Measurements from ENCODE around the gene NAIF1. TPM values are rescaled to one million over a fixed set of nuclear protein-coding genes. Genes with fewer than 3 reads are reported as not detected.

Gene NAIF1
- polyA plus RNA-seq, 2 of the 4 experiments (the other 2 are of a cell fraction): 6.0 to 7.5 TPM

DNA sequence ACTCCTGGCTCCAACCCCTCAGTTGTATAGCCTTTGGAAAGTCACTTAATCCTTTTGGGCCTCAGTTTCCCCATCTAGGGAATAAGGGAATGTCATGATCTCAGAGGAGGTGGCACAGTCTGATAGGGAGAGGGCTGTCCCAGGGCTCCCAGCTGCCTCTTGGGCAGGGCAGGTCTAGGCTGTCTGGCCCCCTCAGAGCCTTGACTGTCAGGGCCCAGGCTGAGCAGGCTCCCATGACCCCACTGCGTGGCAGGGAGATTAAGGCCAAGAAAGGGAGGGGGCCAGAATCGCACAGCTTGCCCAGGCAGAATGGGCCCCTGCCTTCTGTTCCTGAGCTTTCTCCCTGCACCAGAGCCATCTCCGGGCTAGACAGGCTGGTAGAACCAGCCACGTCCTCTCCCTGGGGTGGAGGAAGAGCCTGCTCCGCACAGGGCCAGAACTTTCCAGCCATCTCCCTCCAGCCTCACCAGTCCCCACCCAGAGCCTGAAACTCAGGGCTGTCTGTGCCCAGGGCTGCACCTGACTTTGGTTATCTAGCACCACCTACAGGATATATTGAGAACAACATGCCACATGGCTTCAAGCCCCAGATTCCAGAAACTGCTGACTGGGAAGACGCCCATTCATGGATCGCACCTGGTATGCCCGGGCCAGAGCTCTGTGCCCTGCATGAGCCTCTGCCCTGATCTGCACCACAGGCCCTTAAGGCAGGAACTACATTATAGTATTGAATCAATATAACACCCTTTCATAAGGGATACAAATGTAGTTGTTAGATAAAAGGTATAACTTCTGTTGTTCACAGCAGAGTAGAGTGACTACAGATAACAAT is 32.1 kb downstream of the NAIF1 start:
- POLR2A ChIA-PET: interaction anchor here (0.9 to 1.0 kb wide), 2 partner anchors 54 to 92 kb away, joined by 3 read pairs; partner anchors contain the start of gene EEIG1
- peak; percentile 97 to 98 for ATAC-seq

GRCh38 chr9:128033609-128034008 is 33.5 kb downstream of the NAIF1 start:
- Histone ChIP-seq H3K9me3 (no peaks in the 10 kb centered on the region), H3K4me1 (peaks cover 5% of the 10 kb centered on the region; the same call in 1 of the 3 replicates), H3K4me3 (no peak overlapping the region), H3K27ac (peak overlapping the region in 1 of 2 experiments; percentile 57; a peak in 3 of 6 replicates), H3K4me2 (0 out of 3 replicates have a peak overlapping the region, but pooled peaks have one; percentile 22)
- ChIA-PET POLR2A (no interaction called here), CTCF (interaction anchor here (0.6 to 29.7 kb wide), 17 partner anchors 8 to 431 kb away, joined by 3 to 827 read pairs (median 11); partner anchors contain the start of genes DPM2, EEIG1 and PIP5KL1)
- 74% methylated on average over 4 of the region's 4 CpGs for WGBS (ENCODE audit: missing lambda C conversion rate)
- no peak for FAIRE-seq
- ATAC-seq: no peak
- DNase-seq (ENCODE audit: low read depth in 1 of 2, low spot score in 1 of 2): no peak
- TF ChIP-seq MAZ (IDR thresholded peaks at IDR 0.05; ENCODE audit: borderline replicate concordance, low read depth, low read length) (no peak), EHF (CRISPR knock-in tag; IDR thresholded peaks at IDR 0.05) (no peak), FOSB (CRISPR knock-in tag; IDR thresholded peaks at IDR 0.05) (no peak), BHLHE40 (IDR thresholded peaks at IDR 0.05; ENCODE audit: low read depth, low read length) (no peak), CHD4 (IDR thresholded peaks at IDR 0.05; ENCODE audit: borderline replicate concordance) (no peak), ZFP36 (IDR thresholded peaks at IDR 0.05; ENCODE audit: borderline replicate concordance, partially characterized antibody) (no peak), FOSL2 (IDR thresholded peaks at IDR 0.05) (no peak), FOSL2 (CRISPR knock-in tag; IDR thresholded peaks at IDR 0.05) (no peak), MYC (IDR thresholded peaks at IDR 0.05; ENCODE audit: borderline replicate concordance, low read length) (no peak)
- TF ChIP-seq, protein P1, sequence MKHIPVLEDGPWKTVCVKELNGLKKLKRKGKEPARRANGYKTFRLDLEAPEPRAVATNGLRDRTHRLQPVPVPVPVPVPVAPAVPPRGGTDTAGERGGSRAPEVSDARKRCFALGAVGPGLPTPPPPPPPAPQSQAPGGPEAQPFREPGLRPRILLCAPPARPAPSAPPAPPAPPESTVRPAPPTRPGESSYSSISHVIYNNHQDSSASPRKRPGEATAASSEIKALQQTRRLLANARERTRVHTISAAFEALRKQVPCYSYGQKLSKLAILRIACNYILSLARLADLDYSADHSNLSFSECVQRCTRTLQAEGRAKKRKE (CRISPR knock-in tag; IDR thresholded peaks at IDR 0.05; ENCODE audit: low read depth): no peak
- TF ChIP-seq, protein P2, sequence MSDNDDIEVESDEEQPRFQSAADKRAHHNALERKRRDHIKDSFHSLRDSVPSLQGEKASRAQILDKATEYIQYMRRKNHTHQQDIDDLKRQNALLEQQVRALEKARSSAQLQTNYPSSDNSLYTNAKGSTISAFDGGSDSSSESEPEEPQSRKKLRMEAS (IDR thresholded peaks at IDR 0.05): no peak

More for the DNA sequence above, 32.1 kb downstream of the NAIF1 start:
- Histone ChIP-seq H3K4me2 (no peak overlapping the region), H3K4me3 (no peak overlapping the region), H3K9me3 (no peaks in the 10 kb centered on the region), H3K4me1 (peaks cover 5% of the 10 kb centered on the region; the same call in 1 of the 3 replicates), H3K27ac (peak overlapping the region; percentile 61 to 87)
- peak; percentile 89 to 91 for DNase-seq (ENCODE audit: low read depth in 1 of 2, low spot score in 1 of 2)
- no peak for FAIRE-seq
- WGBS (ENCODE audit: missing lambda C conversion rate): 32% methylated on average over 8 of the region's 8 CpGs
- CTCF ChIA-PET: interaction anchor here (0.6 to 29.7 kb wide), 44 partner anchors 13 to 1169 kb away, joined by 3 to 827 read pairs (median 6); partner anchors contain the start of genes DPM2, EEIG1, NAIF1 and PIP5KL1
- TF ChIP-seq MYC (IDR thresholded peaks at IDR 0.05; ENCODE audit: borderline replicate concordance, low read length) (peak; percentile 93; the same call in 1 of the 2 replicates), RAD21 (conservative IDR thresholded peaks at IDR 0.05 in 1 of 2, IDR thresholded peaks at IDR 0.05 in 1 of 2) (peak; percentile 97 to 99), MAFK (IDR thresholded peaks at IDR 0.05; ENCODE audit: partially characterized antibody) (peak; percentile 99), PHF8 (IDR thresholded peaks at IDR 0.05; ENCODE audit: borderline replicate concordance, low read depth) (no peak), GATA3 (IDR thresholded peaks at IDR 0.05; ENCODE audit: borderline replicate concordance) (no peak), SMC3 (IDR thresholded peaks at IDR 0.05) (peak; percentile 93)
- TF ChIP-seq, protein P2 (IDR thresholded peaks at IDR 0.05): peak; percentile 94
- TF ChIP-seq, protein P3, sequence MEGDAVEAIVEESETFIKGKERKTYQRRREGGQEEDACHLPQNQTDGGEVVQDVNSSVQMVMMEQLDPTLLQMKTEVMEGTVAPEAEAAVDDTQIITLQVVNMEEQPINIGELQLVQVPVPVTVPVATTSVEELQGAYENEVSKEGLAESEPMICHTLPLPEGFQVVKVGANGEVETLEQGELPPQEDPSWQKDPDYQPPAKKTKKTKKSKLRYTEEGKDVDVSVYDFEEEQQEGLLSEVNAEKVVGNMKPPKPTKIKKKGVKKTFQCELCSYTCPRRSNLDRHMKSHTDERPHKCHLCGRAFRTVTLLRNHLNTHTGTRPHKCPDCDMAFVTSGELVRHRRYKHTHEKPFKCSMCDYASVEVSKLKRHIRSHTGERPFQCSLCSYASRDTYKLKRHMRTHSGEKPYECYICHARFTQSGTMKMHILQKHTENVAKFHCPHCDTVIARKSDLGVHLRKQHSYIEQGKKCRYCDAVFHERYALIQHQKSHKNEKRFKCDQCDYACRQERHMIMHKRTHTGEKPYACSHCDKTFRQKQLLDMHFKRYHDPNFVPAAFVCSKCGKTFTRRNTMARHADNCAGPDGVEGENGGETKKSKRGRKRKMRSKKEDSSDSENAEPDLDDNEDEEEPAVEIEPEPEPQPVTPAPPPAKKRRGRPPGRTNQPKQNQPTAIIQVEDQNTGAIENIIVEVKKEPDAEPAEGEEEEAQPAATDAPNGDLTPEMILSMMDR (IDR thresholded peaks at IDR 0.05): peak; percentile 87

- no peak for ATAC-seq
- 86% methylated on average over 4 of the region's 4 CpGs for WGBS (ENCODE audit: missing lambda C conversion rate)
- Histone ChIP-seq H3K4me3 (no peak overlapping the region), H3K9me3 (no peaks in the 10 kb centered on the region), H3K4me1 (peaks cover 14% of the 10 kb centered on the region), H3K27ac (no peak overlapping the region), H3K4me2 (no peak overlapping the region)
- DNase-seq (ENCODE audit: low read depth in 1 of 2, low spot score in 1 of 2): no peak
- CTCF ChIA-PET: interaction anchor here (0.9 to 29.7 kb wide), 11 partner anchors 5 to 90 kb away, joined by 3 to 827 read pairs (median 5); partner anchors contain the start of genes DPM2, EEIG1 and PIP5KL1
- FAIRE-seq: no peak
- POLR2A ChIA-PET: no interaction called here
- no peak for TF ChIP-seq USF2 (IDR thresholded peaks at IDR 0.05)
- no peak for TF ChIP-seq CEBPB (IDR thresholded peaks at IDR 0.05)
- TF ChIP-seq, protein P1 (CRISPR knock-in tag; IDR thresholded peaks at IDR 0.05; ENCODE audit: low read depth): no peak
- no peak for TF ChIP-seq KDM1A (IDR thresholded peaks at IDR 0.05; ENCODE audit: low read depth)
- TF ChIP-seq POLR2A (IDR thresholded peaks at IDR 0.05; ENCODE audit: low read length): no peak
- TF ChIP-seq KDM5A (IDR thresholded peaks at IDR 0.05): no peak
- no peak for TF ChIP-seq SMC3 (IDR thresholded peaks at IDR 0.05)
- TF ChIP-seq JUN (IDR thresholded peaks at IDR 0.05): no peak
- TF ChIP-seq GATA3 (IDR thresholded peaks at IDR 0.05; ENCODE audit: borderline replicate concordance): no peak
- TF ChIP-seq EHMT2 (IDR thresholded peaks at IDR 0.05; ENCODE audit: low read depth): no peak
- TF ChIP-seq CHD4 (IDR thresholded peaks at IDR 0.05; ENCODE audit: borderline replicate concordance): no peak
- TF ChIP-seq, protein P2 (IDR thresholded peaks at IDR 0.05): no peak
- no peak for TF ChIP-seq PHF8 (IDR thresholded peaks at IDR 0.05; ENCODE audit: borderline replicate concordance, low read depth)
- no peak for TF ChIP-seq HEYL (CRISPR knock-in tag; IDR thresholded peaks at IDR 0.05)
Measured at GRCh38 chr9:128027705-128028104, 39.4 kb downstream of the NAIF1 start.

Data from A549 (cell line).